Measurements from ENCODE around the gene KAT7. TPM values are rescaled to one million over a fixed set of nuclear protein-coding genes. Genes with fewer than 3 reads are reported as not detected.

Gene KAT7
- total and polyA plus RNA-seq, 2 experiments from 2014 or later: 31.0 to 187 TPM

DNA sequence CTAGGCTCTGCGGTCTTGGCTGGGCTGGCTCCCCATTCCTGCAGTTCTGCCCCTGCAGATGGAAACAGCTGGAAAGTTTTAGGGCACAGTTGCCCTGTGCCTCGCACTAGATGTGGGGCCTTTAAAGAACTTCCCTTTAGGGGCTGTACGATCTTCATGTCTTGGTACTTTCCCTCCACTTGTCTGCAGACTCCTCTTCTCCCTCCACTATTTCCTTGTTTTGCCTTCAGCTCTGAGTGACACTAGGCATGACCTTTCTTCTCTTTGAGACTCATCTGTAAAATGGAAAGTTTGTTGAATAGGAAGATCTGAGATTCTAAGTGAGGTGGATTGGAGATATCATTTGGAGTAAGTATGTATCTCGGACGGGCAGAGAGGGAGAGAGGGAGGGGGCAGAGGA, 65.6 kb downstream of the KAT7 start:
- Histone ChIP-seq H2AFZ (no peak overlapping the region), H3K4me1 (ENCODE audit: insufficient read depth) (peaks cover 15% of the 10 kb centered on the region), H3K79me2 (replicated peaks; ENCODE audit: insufficient read depth) (no peaks in the 10 kb centered on the region), H3K4me3 (no peak overlapping the region), H3K27me3 (ENCODE audit: insufficient read depth) (peaks cover 30% of the 10 kb centered on the region), H3K36me3 (ENCODE audit: insufficient read depth) (no peaks in the 10 kb centered on the region), H3F3A (replicated peaks; ENCODE audit: low read depth) (0 out of 2 replicates have a peak, but pooled peaks cover 5% of the 10 kb centered on the region), H3K27ac (ENCODE audit: low read depth) (no peak overlapping the region), H4K20me1 (replicated peaks; ENCODE audit: insufficient read depth) (no peaks in the 10 kb centered on the region), H3K9me2 (ENCODE audit: insufficient read depth) (no peaks in the 10 kb centered on the region), H3K4me2 (no peak overlapping the region)
- Mint-ChIP-seq H3K4me1 (peaks cover 16% of the 10 kb centered on the region; the same call in 2 of the 3 replicates), H3K27me3 (ENCODE audit: insufficient read depth, low read depth, poor library complexity) (peaks cover 34% of the 10 kb centered on the region), H3K27ac (no peak overlapping the region), H3K36me3 (ENCODE audit: low read depth) (no peaks in the 10 kb centered on the region), H3K9me3 (no peaks in the 10 kb centered on the region), H3K4me3 (no peak overlapping the region)
- no peak for TF ChIP-seq CTCF (conservative IDR thresholded peaks at IDR 0.05; ENCODE audit: low read depth in 2 of 2)
- no peak for TF ChIP-seq STAT1 (IDR thresholded peaks at IDR 0.05; ENCODE audit: unreplicated experiment)
- TF ChIP-seq NANOG (IDR thresholded peaks at IDR 0.05; ENCODE audit: borderline replicate concordance): no peak
- no peak for TF ChIP-seq EZH2 (IDR thresholded peaks at IDR 0.05; ENCODE audit: low read depth, unreplicated experiment)
- no peak for TF ChIP-seq JUNB (IDR thresholded peaks at IDR 0.05; ENCODE audit: unreplicated experiment)
- TF ChIP-seq POLR2AphosphoS5 (IDR thresholded peaks at IDR 0.05; ENCODE audit: low read depth): no peak
- ATAC-seq: no peak
- no peak for DNase-seq (ENCODE audit: low spot score)

- no peaks in the 10 kb centered on the region for H3K79me2 ChIP-seq (replicated peaks; ENCODE audit: insufficient read depth)
- no peak overlapping the region for H3K4me3 Mint-ChIP-seq
- H3K36me3 ChIP-seq (ENCODE audit: insufficient read depth): no peaks in the 10 kb centered on the region
- H3K4me1 ChIP-seq (ENCODE audit: insufficient read depth): peaks cover 7% of the 10 kb centered on the region; the same call in 1 of the 2 replicates
- 0 out of 2 replicates have a peak, but pooled peaks cover 3% of the 10 kb centered on the region for H3K27me3 ChIP-seq (ENCODE audit: insufficient read depth)
- no peak overlapping the region for H3K27ac ChIP-seq (ENCODE audit: low read depth)
- no peaks in the 10 kb centered on the region for H3K9me3 Mint-ChIP-seq
- no peak overlapping the region for H2AFZ ChIP-seq
- H4K20me1 ChIP-seq (replicated peaks; ENCODE audit: insufficient read depth): no peaks in the 10 kb centered on the region
- no peaks in the 10 kb centered on the region for H3K9me2 ChIP-seq (ENCODE audit: insufficient read depth)
- H3K27me3 Mint-ChIP-seq (ENCODE audit: insufficient read depth, low read depth, poor library complexity): peaks cover 25% of the 10 kb centered on the region
- DNase-seq (ENCODE audit: low spot score) (no peak), ATAC-seq (no peak)
- H3K36me3 Mint-ChIP-seq (ENCODE audit: low read depth): no peaks in the 10 kb centered on the region
- no peak overlapping the region for H3K4me2 ChIP-seq
- no peak overlapping the region for H3K27ac Mint-ChIP-seq
- H3F3A ChIP-seq (replicated peaks; ENCODE audit: low read depth): no peaks in the 10 kb centered on the region
- no peak overlapping the region for H3K4me3 ChIP-seq
- H3K4me1 Mint-ChIP-seq: peaks cover 19% of the 10 kb centered on the region
- TF ChIP-seq JUNB (IDR thresholded peaks at IDR 0.05; ENCODE audit: unreplicated experiment) (no peak), NANOG (IDR thresholded peaks at IDR 0.05; ENCODE audit: borderline replicate concordance) (no peak), EZH2phosphoT487 (IDR thresholded peaks at IDR 0.05; ENCODE audit: unreplicated experiment) (no peak), ZNF114 (CRISPR knock-in tag; IDR thresholded peaks at IDR 0.05) (no peak), ZNF462 (CRISPR knock-in tag; IDR thresholded peaks at IDR 0.05) (no peak), ZNF331 (CRISPR knock-in tag; IDR thresholded peaks at IDR 0.05; ENCODE audit: low read depth) (no peak), ETS1 (IDR thresholded peaks at IDR 0.05) (no peak), STAT1 (IDR thresholded peaks at IDR 0.05; ENCODE audit: unreplicated experiment) (no peak), CTCF (conservative IDR thresholded peaks at IDR 0.05; ENCODE audit: low read depth in 2 of 2) (no peak)
Measured at GRCh38 chr17:49858796-49859195, 70.3 kb downstream of the KAT7 start.
